T follicular helper cell (primary cell): ENCODE data around the gene ODAM.
"Not testable (repeated sequence)": the region's sequence is repeated elsewhere in the genome, so short reads cannot be mapped to it uniquely, and the experiment has no call there.

Experiments
- DNase-seq: peaks from one replicate; pipeline ENCODE4 v3.0.0-alpha.2; 2020; ENCODE audit warnings: low read depth
- total RNA-seq, 2 experiments: gene quantifications; one replicate each; lab custom pipeline; 2026; lab: John Stamatoyannopoulos, UW

Gene ODAM, protein sequence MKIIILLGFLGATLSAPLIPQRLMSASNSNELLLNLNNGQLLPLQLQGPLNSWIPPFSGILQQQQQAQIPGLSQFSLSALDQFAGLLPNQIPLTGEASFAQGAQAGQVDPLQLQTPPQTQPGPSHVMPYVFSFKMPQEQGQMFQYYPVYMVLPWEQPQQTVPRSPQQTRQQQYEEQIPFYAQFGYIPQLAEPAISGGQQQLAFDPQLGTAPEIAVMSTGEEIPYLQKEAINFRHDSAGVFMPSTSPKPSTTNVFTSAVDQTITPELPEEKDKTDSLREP
- total RNA-seq, result 0 reads per million in 2 experiments

GRCh38 chr4:70195425-70195824 is at the start of gene ODAM:
TSS of gene ODAM (plus strand) at chr4:70195725. CDS start at chr4:70196544, 819 bp downstream.
- no peak for DNase-seq

GRCh38 chr4:70151271-70151670 is 44.3 kb upstream of the ODAM start:
- no peak for DNase-seq

DNA sequence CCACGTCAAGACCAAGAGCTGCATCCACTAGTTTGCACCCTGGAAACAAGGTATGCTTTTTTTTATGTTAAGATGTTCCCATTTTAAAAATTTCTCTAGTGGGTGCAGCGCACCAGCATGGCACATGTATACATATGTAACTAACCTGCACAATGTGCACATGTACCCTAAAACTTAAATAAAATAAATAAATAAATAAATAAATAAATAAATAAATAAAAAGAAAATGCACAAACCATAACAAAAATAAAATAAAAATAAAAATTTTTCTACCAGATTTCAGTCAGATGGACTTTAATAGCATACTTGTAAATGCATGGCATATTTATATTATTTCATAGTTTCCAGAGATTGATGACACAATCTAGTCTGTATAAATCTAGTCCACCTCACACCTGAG is 43.4 kb upstream of the ODAM start:
- no peak for DNase-seq

GRCh38 chr4:70153937-70154336 is 41.6 kb upstream of the ODAM start, which contains the start of gene PRR27:
TSS of gene PRR27 (plus strand) at chr4:70154237. CDS start at chr4:70154376, 139 bp downstream.
- DNase-seq, result no peak

DNA sequence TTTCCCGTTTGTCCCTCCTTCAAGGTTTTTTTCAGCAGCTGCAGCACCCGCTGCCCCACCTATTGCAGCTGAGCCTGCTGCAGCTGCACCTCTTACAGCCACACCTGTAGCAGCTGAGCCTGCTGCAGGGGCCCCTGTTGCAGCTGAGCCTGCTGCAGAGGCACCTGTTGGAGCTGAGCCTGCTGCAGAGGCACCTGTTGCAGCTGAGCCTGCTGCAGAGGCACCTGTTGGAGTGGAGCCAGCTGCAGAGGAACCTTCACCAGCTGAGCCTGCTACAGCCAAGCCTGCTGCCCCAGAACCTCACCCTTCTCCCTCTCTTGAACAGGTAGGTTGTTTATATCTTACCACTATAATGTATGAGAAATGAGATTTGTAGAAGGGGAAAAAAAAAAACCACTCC is 36.9 kb upstream of the ODAM start:
- no peak for DNase-seq

GRCh38 chr4:70177090-70177489 is 18.4 kb upstream of the ODAM start:
- DNase-seq, result no peak

- no peak for DNase-seq
These were observed 17.4 kb upstream of the ODAM start for GRCh38 chr4:70178075-70178660.

- no peak for DNase-seq
These were observed 15.7 kb upstream of the ODAM start for GRCh38 chr4:70179811-70180210.

GRCh38 chr4:70181864-70182263 is 13.7 kb upstream of the ODAM start:
- no peak for DNase-seq

DNA sequence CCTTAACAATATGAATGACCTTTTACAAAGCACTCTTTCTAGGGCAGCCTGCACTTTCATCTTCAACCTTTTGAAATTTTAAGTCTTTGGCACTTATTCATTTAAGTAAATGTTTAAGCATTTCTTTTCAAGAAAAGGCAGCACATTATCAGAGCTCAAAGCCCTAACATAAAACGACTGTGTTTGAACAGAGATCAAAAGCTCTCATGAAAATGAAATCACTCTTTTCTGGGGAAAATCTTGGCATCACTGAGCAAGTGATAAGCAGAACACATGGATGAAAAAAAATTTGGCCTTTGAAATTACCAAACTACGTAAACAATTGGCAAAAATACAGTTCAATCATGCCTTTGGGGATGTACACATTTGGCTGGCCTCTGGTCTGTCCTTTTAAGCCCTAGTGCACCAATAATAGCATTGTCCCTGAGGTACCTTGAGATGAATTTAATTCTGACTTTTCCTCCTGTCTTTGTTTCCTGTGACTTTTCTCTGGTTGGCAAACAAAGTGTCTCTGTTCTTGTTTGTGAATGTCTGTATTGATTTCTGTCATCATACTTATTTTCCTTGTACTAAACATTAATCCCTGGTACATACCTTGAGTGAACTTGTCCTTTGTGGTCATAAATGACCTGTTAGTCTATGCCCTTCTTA is 12.9 kb upstream of the ODAM start:
- no peak for DNase-seq

GRCh38 chr4:70183168-70183939 is 12.2 kb upstream of the ODAM start:
- no peak for DNase-seq

DNA sequence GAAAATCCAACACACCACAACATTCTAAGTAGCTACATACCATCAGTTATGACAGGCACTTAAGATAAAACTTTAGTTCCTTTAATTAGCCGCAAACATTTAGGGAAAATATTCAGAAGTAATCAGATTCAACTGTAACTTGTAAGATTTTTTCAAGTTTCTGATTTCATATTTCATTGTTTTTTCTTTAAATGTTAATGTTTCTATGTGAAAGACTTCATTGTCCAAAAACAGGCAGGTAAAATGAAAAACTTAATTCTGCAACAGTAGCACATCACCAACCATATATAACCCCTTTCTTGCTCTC is 11.6 kb upstream of the ODAM start:
- no peak for DNase-seq

- no peak for DNase-seq
These were observed 8.3 kb upstream of the ODAM start for GRCh38 chr4:70187216-70187615.

- DNase-seq, result no peak
These were observed 4.9 kb upstream of the ODAM start for GRCh38 chr4:70190579-70190978.

GRCh38 chr4:70191647-70192046 is 3.9 kb upstream of the ODAM start:
- no peak for DNase-seq

DNA sequence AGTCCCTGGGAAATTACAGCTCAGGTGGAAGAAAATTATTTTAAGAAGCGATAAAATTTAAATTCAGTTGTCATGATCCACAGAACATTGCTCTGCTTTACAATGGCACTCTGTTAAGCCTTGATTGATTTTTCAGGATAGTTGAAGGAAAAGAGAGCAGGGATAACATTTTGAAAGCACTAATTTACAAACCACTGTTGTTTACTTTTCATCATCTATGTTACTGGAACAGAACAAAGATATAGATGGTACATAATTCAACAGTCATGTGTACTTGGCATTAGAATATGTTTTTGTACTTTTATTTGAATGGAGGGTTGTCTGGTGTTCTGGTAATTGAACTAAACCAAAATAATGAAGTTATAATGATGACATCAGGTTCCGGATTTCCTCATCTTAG is 2.6 kb upstream of the ODAM start:
- DNase-seq, result no peak

DNA sequence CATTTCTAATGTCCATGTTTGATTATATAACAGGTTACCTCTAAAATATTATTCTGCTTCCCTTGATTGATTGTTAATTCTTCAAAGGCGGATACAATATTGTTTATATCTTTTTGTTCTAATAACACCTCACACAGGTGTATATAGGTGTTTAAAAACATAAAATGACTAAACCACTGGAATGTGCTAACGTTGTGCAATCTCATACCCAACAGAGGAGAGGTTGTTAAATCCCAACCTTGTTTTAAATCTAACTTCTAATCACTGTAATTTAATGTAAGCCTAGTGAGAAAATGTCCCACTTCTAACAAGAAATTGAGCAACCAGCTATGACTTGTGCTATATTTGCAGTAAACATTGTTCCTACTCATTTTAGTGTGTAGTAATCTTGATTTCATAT is 1.3 kb downstream of the ODAM start:
- no peak for DNase-seq

DNA sequence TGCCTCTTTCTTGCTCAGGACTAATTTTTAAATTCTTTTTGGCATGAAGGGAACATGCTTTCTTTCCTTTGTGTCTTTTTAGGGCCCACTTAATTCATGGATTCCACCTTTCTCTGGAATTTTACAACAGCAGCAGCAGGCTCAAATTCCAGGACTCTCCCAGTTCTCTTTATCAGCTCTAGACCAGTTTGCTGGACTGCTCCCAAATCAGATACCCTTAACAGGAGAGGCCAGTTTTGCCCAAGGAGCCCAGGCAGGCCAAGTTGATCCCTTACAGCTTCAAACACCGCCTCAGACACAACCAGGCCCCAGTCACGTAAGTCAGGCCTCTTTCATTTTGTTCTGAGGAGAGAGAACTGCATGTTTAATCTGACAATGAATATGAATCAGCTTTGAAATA is 2.3 kb downstream of the ODAM start:
- DNase-seq, result no peak

- no peak for DNase-seq
These were observed 8.1 kb downstream of the ODAM start for GRCh38 chr4:70203601-70204000.

- not testable (repeated sequence) for DNase-seq
These were observed 17.2 kb downstream of the ODAM start for GRCh38 chr4:70212752-70213151.

DNA sequence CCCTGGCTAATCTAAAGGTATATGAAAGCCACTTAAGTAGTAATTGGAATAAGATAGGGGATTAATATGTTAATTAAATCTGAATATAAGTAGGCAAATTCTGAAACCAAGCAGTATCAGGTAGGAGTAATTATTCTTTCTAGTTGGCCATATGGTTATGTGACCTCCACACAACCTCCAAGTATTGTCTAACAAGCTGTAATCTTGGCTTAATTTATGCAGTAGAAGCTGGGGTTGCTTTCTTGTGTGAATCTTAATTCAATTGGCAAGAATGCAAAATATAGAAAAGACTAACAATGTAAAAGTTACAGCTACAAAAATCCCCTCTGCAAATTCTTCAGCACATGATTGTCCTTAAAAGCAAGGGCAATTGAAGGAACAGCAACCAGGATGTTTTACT is 20.6 kb downstream of the ODAM start:
- DNase-seq, result not testable (repeated sequence)

- not testable (repeated sequence) for DNase-seq
These were observed 21.0 kb downstream of the ODAM start for GRCh38 chr4:70216550-70216949.

GRCh38 chr4:70221389-70221788 is 25.9 kb downstream of the ODAM start:
- not testable (repeated sequence) for DNase-seq
